ENCODE measurements around the gene S100A8.
"Not testable (repeated sequence)": the region's sequence is repeated elsewhere in the genome, so short reads cannot be mapped to it uniquely, and the experiment has no call there.

S100A8 gene

GRCh38 chr1:153390938-153391710 is at the start of gene S100A8:
S100A8 (minus strand) TSS chr1:153391073; CDS start chr1:153390535, 538 bp downstream.
- DNase-seq, result no peak

GRCh38 chr1:153439273-153439672 is 48.4 kb upstream of the S100A8 start:
- no peak for DNase-seq

GRCh38 chr1:153438599-153438998 is 47.7 kb upstream of the S100A8 start:
- no peak for DNase-seq

- DNase-seq, result no peak
These were observed 46.4 kb upstream of the S100A8 start for GRCh38 chr1:153437236-153437635.

- DNase-seq, result no peak
These were observed 44.0 kb upstream of the S100A8 start for GRCh38 chr1:153434746-153435455.

- no peak for DNase-seq
These were observed 42.2 kb upstream of the S100A8 start for GRCh38 chr1:153432874-153433681.

GRCh38 chr1:153431928-153432327 is 41.1 kb upstream of the S100A8 start:
- no peak for DNase-seq

GRCh38 chr1:153431427-153431826 is 40.6 kb upstream of the S100A8 start:
- DNase-seq, result no peak

- no peak for DNase-seq
These were observed 40.1 kb upstream of the S100A8 start for GRCh38 chr1:153431002-153431401.

GRCh38 chr1:153430561-153430960 is 39.7 kb upstream of the S100A8 start:
- no peak for DNase-seq

GRCh38 chr1:153430166-153430553 is 39.3 kb upstream of the S100A8 start:
- DNase-seq, result no peak

- DNase-seq, result no peak
These were observed 38.6 kb upstream of the S100A8 start for GRCh38 chr1:153429266-153430165.

- DNase-seq, result no peak
These were observed 37.9 kb upstream of the S100A8 start for GRCh38 chr1:153428791-153429190.

GRCh38 chr1:153428073-153428638 is 37.3 kb upstream of the S100A8 start:
- no peak for DNase-seq

GRCh38 chr1:153426809-153427208 is 35.9 kb upstream of the S100A8 start:
- DNase-seq, result no peak

- no peak for DNase-seq
These were observed 31.7 kb upstream of the S100A8 start for GRCh38 chr1:153422450-153423068.

- no peak for DNase-seq
These were observed 29.4 kb upstream of the S100A8 start for GRCh38 chr1:153420306-153420705.

- DNase-seq, result not testable (repeated sequence)
These were observed 28.5 kb upstream of the S100A8 start for GRCh38 chr1:153419436-153419793.

- not testable (repeated sequence) for DNase-seq
These were observed 28.0 kb upstream of the S100A8 start for GRCh38 chr1:153418758-153419435.

- DNase-seq, result no peak
These were observed 26.4 kb upstream of the S100A8 start for GRCh38 chr1:153417136-153417888.

Measured in NCI-H510A (cell line).